Fibroblast of the conjunctiva (primary cell): Measurements from ENCODE around the gene TMEM272.

Source experiments
- DNase-seq: peaks from one replicate; pipeline ENCODE4 v3.0.0-alpha.2; 2010; ENCODE audit warnings: low read depth

The TMEM272 gene

GRCh38 chr13:51780099-51780498 is 64.9 kb downstream of the TMEM272 start:
- DNase-seq: no peak

- DNase-seq: no peak
Measured at GRCh38 chr13:51778392-51778791, 66.6 kb downstream of the TMEM272 start.

DNA sequence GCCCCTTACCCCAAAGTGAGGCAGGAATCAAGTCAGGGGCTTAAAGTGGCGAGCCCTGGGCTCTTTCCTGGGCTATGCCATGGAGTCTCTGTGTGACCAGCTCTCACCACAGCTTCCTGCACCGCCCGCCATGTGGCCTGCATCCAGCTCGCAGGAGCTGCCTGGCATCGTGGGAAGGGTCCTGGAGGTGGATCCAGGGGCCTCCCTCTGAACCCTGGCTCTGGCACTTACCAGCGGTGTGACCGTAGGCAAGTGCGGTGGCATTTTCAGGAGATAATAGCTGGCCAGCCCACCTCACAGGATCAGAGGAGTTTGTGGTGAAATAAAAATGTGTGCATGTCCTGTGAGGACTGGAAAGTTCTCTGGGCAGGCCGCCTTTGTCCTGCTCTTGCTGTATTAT is 67.1 kb downstream of the TMEM272 start:
- no peak for DNase-seq

- no peak for DNase-seq
Measured at GRCh38 chr13:51776179-51776578, 68.8 kb downstream of the TMEM272 start.

GRCh38 chr13:51773515-51773914 is 71.5 kb downstream of the TMEM272 start:
- DNase-seq: no peak

GRCh38 chr13:51772781-51773180 is 72.2 kb downstream of the TMEM272 start:
- no peak for DNase-seq

DNA sequence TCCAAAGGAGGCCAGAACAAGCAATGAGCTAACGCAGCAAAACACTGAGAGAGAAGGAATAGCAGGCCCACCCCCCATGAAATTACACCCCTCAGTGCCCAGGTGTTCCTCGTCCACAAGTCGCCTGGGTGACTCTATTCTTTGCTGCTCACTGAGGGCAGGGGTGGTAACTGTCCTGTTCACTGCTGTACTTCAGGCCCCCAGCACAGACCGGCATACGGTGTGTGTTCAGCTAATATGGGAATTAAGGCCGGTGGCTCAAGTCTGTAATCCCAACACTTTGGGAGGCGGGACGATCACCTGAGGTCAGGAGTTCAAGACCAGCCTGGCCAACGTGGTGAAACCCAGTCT is 72.9 kb downstream of the TMEM272 start:
- no peak for DNase-seq

- no peak for DNase-seq
Measured at GRCh38 chr13:51771418-51772104, 73.4 kb downstream of the TMEM272 start.

GRCh38 chr13:51770681-51771417 is 74.1 kb downstream of the TMEM272 start:
- DNase-seq: no peak

- DNase-seq: no peak
Measured at GRCh38 chr13:51770160-51770559, 74.8 kb downstream of the TMEM272 start.

DNA sequence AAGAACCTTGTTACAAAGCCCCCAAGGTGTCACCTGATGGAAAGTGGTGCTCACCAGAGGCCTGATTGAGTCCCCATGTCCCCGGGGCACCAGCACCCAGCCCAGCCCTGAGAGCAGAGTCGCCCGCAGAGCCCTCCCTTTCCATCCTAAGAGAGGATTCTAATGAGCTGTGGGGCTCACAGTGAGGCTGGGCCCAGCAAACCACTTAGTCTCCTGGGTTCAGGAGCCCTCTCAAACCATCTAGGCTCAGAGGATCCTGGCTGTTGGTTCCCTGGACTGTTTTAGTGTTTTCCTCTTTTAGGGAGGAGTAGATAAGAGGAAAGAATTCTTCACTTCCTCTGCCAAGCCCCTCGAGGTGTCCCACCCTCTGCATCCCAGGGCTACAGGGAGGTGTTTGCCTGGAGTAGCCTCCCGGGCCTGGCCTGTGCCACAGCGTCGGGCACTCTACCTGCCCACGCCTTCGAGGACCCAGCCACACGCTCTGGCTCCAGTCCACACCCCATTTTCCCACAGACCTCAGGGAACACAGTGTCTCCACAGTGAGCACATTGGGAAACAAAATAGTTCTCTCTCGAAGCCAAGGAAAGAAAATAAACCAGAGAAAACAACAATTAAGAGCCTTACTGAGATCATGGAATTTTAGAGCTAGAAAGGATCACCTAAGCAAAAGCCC is 75.4 kb downstream of the TMEM272 start:
- DNase-seq: no peak

GRCh38 chr13:51768976-51769375 is 76.0 kb downstream of the TMEM272 start:
- DNase-seq: no peak

- DNase-seq: no peak
Measured at GRCh38 chr13:51768378-51768921, 76.5 kb downstream of the TMEM272 start.

- DNase-seq: no peak
Measured at GRCh38 chr13:51767100-51767499, 77.9 kb downstream of the TMEM272 start.

DNA sequence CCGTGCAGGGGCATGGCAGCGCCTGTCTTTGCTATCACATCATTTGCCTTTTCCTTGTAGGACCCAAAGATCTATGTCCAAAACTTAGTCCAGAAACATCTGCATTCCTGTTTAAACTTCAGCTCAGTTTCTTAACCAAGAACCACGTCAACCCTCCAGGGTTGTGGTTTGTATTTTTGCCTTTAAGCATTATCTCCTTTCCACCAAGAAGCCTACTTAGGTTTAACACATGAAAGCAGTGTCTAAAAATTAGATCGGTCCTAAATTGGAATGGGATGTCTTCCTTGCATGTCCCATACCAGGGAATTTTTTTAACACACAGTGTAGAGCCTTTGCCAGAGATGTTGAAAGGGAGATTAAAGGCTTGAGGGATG is 79.8 kb downstream of the TMEM272 start:
- no peak for DNase-seq

DNA sequence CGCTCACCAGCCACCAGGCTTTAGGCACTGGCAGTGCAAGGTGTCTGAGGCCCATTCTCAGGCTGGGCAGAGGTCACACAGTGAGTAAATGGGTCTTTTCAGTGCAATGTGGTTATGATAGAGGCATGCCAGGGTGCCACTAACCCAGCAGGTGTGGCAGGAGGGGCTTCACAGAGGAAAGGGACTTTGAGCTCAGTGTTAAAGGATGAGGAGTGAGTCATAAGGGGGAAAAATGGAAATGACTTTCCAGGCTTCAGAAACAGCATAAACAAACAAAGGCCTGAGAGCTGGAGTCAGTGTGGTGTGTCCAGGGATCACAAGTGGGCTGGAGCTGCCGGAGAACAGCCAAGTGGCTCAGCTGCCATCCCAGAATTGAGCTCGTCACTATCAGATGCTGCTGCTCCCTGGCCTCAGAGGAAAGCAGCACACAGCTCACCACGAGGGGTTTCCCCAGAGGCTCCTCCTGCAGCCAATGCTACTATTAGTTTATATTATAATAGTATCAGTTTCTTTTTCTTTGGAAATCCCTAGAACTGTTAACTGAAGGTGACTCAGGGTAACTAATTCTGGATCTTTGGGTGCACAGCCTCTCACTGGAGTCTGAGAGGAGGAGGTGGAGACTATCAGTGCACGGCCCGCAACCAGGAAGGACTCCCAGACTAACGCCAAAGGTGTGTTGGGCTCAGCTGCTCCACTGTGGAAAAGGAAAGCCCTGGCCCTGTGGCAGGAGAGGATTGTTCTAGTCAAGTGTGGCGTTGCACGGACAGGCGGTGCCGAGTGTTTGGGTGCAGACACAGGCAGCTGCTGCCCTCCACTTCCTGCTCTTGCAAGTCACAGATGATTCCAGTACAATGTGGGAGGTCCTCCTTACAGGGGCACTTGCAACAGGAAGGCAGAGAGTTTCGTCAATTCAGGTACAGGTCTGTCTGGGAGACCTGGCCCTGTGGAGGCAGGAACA is 80.5 kb downstream of the TMEM272 start:
- DNase-seq: peak; percentile 49

- no peak for DNase-seq
Measured at GRCh38 chr13:51763486-51763885, 81.5 kb downstream of the TMEM272 start.
